Liver (tissue), 9 donors: ENCODE data around the gene MLN. TPM values are rescaled to one million over a fixed set of nuclear protein-coding genes. Genes with fewer than 3 reads are reported as not detected.
A peak's percentile ranks its signal among the peaks of the same experiment; 100 is the strongest.

Experiments used
- DNase-seq: peaks from one replicate; pipeline ENCODE4 v3.0.0-alpha.2; 2017; ENCODE audit warnings: low spot score
- H3K27ac ChIP-seq, 2 donors: one replicate each; pipeline ENCODE4 v1.7.0; 2013; ENCODE audit warnings: inconsistent platforms in 2 of 2, low read length in 2 of 2, control low read depth in 1 of 2, low read depth in 1 of 2, mild to moderate bottlenecking in 1 of 2
- H3K27me3 ChIP-seq, 4 donors: one replicate each; pipeline versions ENCODE4 v1.6.1 to v1.7.0; 2013; ENCODE audit warnings: low read length in 3 of 4, inconsistent platforms in 1 of 4, mild to moderate bottlenecking in 1 of 4, moderate library complexity in 1 of 4; ENCODE audit not compliant: control insufficient read depth in 4 of 4, insufficient read depth in 4 of 4
- H3K36me3 ChIP-seq, 4 donors: one replicate each; pipeline versions ENCODE4 v1.6.1 to v1.7.0; 2013; ENCODE audit warnings: low read length in 3 of 4, mild to moderate bottlenecking in 3 of 4, low read depth in 1 of 4, moderate library complexity in 1 of 4; ENCODE audit not compliant: control insufficient read depth in 4 of 4, insufficient read depth in 3 of 4
- H3K4me1 ChIP-seq, 4 donors: one replicate each; pipeline versions ENCODE4 v1.6.1 to v1.7.0; 2013; ENCODE audit warnings: low read length in 3 of 4, mild to moderate bottlenecking in 3 of 4, moderate library complexity in 1 of 4; ENCODE audit not compliant: control insufficient read depth in 4 of 4, insufficient read depth in 4 of 4
- H3K4me3 ChIP-seq, 3 donors: one replicate each; pipeline versions ENCODE4 v1.6.1 to v1.7.0; 2013; ENCODE audit warnings: low read length in 3 of 3, control low read depth in 1 of 3, low read depth in 1 of 3, mild to moderate bottlenecking in 1 of 3
- H3K9ac ChIP-seq, 2 donors: one replicate each; pipeline ENCODE4 v1.7.0; 2013; ENCODE audit warnings: low read length in 2 of 2, mild to moderate bottlenecking in 2 of 2, moderate library complexity in 2 of 2, control low read depth in 1 of 2, low read depth in 1 of 2
- H3K9me3 ChIP-seq, 4 donors: one replicate each; pipeline versions ENCODE4 v1.6.1 to v1.7.0; 2013; ENCODE audit warnings: low read length in 3 of 4; ENCODE audit not compliant: control insufficient read depth in 4 of 4
- ATF3 ChIP-seq: IDR thresholded peaks from 2 replicates; pipeline ENCODE4 v1.6.1; 2016; ENCODE audit warnings: antibody characterized with exemption
- CTCF ChIP-seq: fragments of 150-350 bp; IDR thresholded peaks from 2 replicates; pipeline ENCODE4 v1.5.1; 2017; ENCODE audit warnings: improper control_type of control experiment, low read depth, low read length; ENCODE audit not compliant: missing input control
- EGR1 ChIP-seq, 2 donors: IDR thresholded peaks; 2 replicates each; pipeline ENCODE4 v1.6.1; 2016 to 2018; ENCODE audit warnings: antibody characterized with exemption in 2 of 2, low read depth in 2 of 2
- FOXA1 ChIP-seq: IDR thresholded peaks from 2 replicates; pipeline ENCODE4 v1.6.1; 2016; ENCODE audit warnings: antibody characterized with exemption
- GABPA ChIP-seq, 2 donors: IDR thresholded peaks in 1 of 2; conservative IDR thresholded peaks in 1 of 2; 2 replicates each; pipeline ENCODE4 v1.6.1; 2016; ENCODE audit warnings: antibody characterized with exemption in 2 of 2, mild to moderate bottlenecking in 1 of 2, moderate library complexity in 1 of 2
- HNF4A ChIP-seq, 2 donors: conservative IDR thresholded peaks; 2 replicates each; pipeline ENCODE4 v1.6.1; 2016; ENCODE audit warnings: antibody characterized with exemption in 2 of 2, mild to moderate bottlenecking in 2 of 2
- HNF4G ChIP-seq: IDR thresholded peaks from 2 replicates; pipeline ENCODE4 v1.6.1; 2016; ENCODE audit warnings: antibody characterized with exemption
- JUND ChIP-seq, 2 donors: IDR thresholded peaks; 2 replicates each; pipeline ENCODE4 v1.6.1; 2016; ENCODE audit warnings: antibody characterized with exemption in 2 of 2
- MAX ChIP-seq: IDR thresholded peaks from 2 replicates; pipeline ENCODE4 v1.6.1; 2016; ENCODE audit warnings: antibody characterized with exemption
- NR2F2 ChIP-seq: IDR thresholded peaks from 2 replicates; pipeline ENCODE4 v1.6.1; 2016; ENCODE audit warnings: antibody characterized with exemption
- RAD21 ChIP-seq, 2 donors: IDR thresholded peaks; 2 replicates each; pipeline ENCODE4 v1.6.1; 2016; ENCODE audit warnings: antibody characterized with exemption in 2 of 2, mild to moderate bottlenecking in 2 of 2
- REST ChIP-seq: IDR thresholded peaks from 2 replicates; pipeline ENCODE4 v1.6.1; 2016; ENCODE audit warnings: antibody characterized with exemption, mild to moderate bottlenecking
- RXRA ChIP-seq, 2 donors: IDR thresholded peaks; 2 replicates each; pipeline ENCODE4 v1.6.1; 2017 to 2018; ENCODE audit warnings: antibody characterized with exemption in 2 of 2, mild to moderate bottlenecking in 1 of 2
- SP1 ChIP-seq: IDR thresholded peaks from 2 replicates; pipeline ENCODE4 v1.6.1; 2018; ENCODE audit warnings: antibody characterized with exemption, mild to moderate bottlenecking
- TAF1 ChIP-seq: conservative IDR thresholded peaks from 2 replicates; pipeline ENCODE4 v1.6.1; 2016; ENCODE audit warnings: antibody characterized with exemption, mild to moderate bottlenecking
- YY1 ChIP-seq: IDR thresholded peaks from 2 replicates; pipeline ENCODE4 v1.6.1; 2016; ENCODE audit warnings: antibody characterized with exemption, mild to moderate bottlenecking
- ZBTB33 ChIP-seq: IDR thresholded peaks from 2 replicates; pipeline ENCODE4 v1.6.1; 2016; ENCODE audit warnings: antibody characterized with exemption
- WGBS: extraction: QIAGEN DNeasy Blood & Tissue Kit; methylation state at CpG from one replicate; pipeline ENCODE4 v1.1.7; 2013; 5-methylcytosine and 5-hydroxymethylcytosine counted together
- polyA plus RNA-seq, 2 donors: library from polyadenylated mRNA; stranded (reverse) in 1 of 2; unstranded in 1 of 2; fragments of 200-250 nt in 1 of 2; fragments of >200 nt in 1 of 2; fragmentation: Nextera tagmentation in 1 of 2; extraction: Ambion mirVana in 1 of 2; gene quantifications; one replicate each; pipeline versions ENCODE4 v1.2.1 to v1.2.3, GENCODE V29; 2013 to 2015
- total RNA-seq, 2 donors: library from RNA; depleted of rRNA; stranded (reverse); fragments of >200 nt; gene quantifications; one replicate each; pipeline ENCODE4 v1.2.3, GENCODE V29; 2014
- donor health status: healthy.
- donor health status: healthy.
- donor health status: healthy.
- donor health status: healthy.
- donor health status: healthy.

Gene MLN
- total and polyA plus RNA-seq, 4 donors: not detected

- Histone ChIP-seq H3K4me1 (no peaks in the 10 kb centered on the region), H3K27me3 (no peaks in the 10 kb centered on the region), H3K27ac (no peak overlapping the region), H3K36me3 (no peaks in the 10 kb centered on the region), H3K9me3 (no peaks in the 10 kb centered on the region), H3K9ac (no peak overlapping the region), H3K4me3 (no peak overlapping the region)
- no peak for DNase-seq
- whole genome bisulfite sequencing: 73% methylated on average over 14 of the region's 14 CpGs
- TF ChIP-seq GABPA (IDR thresholded peaks at IDR 0.05 in 1 of 2, conservative IDR thresholded peaks at IDR 0.05 in 1 of 2) (no peak), HNF4A (conservative IDR thresholded peaks at IDR 0.05) (peak in 1 of 2 donors; percentile 12), MAX (no peak), YY1 (no peak)
Observed at GRCh38 chr6:33827546-33828451, 24.0 kb upstream of the MLN start.

GRCh38 chr6:33826537-33826936, 22.7 kb upstream of the MLN start:
- no peaks in the 10 kb centered on the region for H3K4me1 ChIP-seq
- DNase-seq: no peak
- 62% methylated on average over 2 of the region's 2 CpGs for WGBS
- no peaks in the 10 kb centered on the region for H3K9me3 ChIP-seq
- H3K36me3 ChIP-seq: no peaks in the 10 kb centered on the region
- no peak overlapping the region for H3K9ac ChIP-seq
- no peak overlapping the region for H3K27ac ChIP-seq
- TF ChIP-seq ZBTB33 (no peak), RXRA (IDR thresholded peaks at IDR 0.05) (no peak), EGR1 (IDR thresholded peaks at IDR 0.05; ENCODE audit: low read depth in 2 of 2) (no peak), HNF4A (conservative IDR thresholded peaks at IDR 0.05) (no peak), YY1 (no peak), MAX (no peak), NR2F2 (no peak), RAD21 (IDR thresholded peaks at IDR 0.05) (no peak), JUND (IDR thresholded peaks at IDR 0.05) (no peak), GABPA (IDR thresholded peaks at IDR 0.05 in 1 of 2, conservative IDR thresholded peaks at IDR 0.05 in 1 of 2) (no peak), ATF3 (no peak), FOXA1 (no peak), HNF4G (no peak), REST (no peak), CTCF (no peak), SP1 (no peak), TAF1 (no peak)
- H3K4me3 ChIP-seq: no peak overlapping the region
- H3K27me3 ChIP-seq: no peaks in the 10 kb centered on the region
